HG03442 (cell line): Measurements from ENCODE around the gene NUDT3.
"Not testable (repeated sequence)": the region's sequence is repeated elsewhere in the genome, so short reads cannot be mapped to it uniquely, and the experiment has no call there.

Experiments
- ATAC-seq: cut with Tn5 transposase; IDR thresholded peaks from one replicate; pipeline ENCODE4 v1.9.1; 2021; ENCODE audit warnings: mild to moderate bottlenecking, moderate library complexity; ENCODE audit not compliant: unreplicated experiment

The NUDT3 gene

GRCh38 chr6:34393191-34393965, 909 bp upstream of the NUDT3 start:
- ATAC-seq = no peak

- ATAC-seq = peak; percentile 9
These were observed 528 bp downstream of the NUDT3 start for GRCh38 chr6:34391786-34392496.

GRCh38 chr6:34391473-34391785, 1.0 kb downstream of the NUDT3 start:
- no peak for ATAC-seq

- no peak for ATAC-seq
These were observed 1.7 kb downstream of the NUDT3 start for GRCh38 chr6:34390531-34391472.

- no peak for ATAC-seq
These were observed 3.4 kb downstream of the NUDT3 start for GRCh38 chr6:34389034-34389433.

GRCh38 chr6:34388421-34388820, 4.0 kb downstream of the NUDT3 start:
- no peak for ATAC-seq

- ATAC-seq = no peak
These were observed 5.9 kb downstream of the NUDT3 start for GRCh38 chr6:34386316-34387137.

- ATAC-seq = no peak
These were observed 6.7 kb downstream of the NUDT3 start for GRCh38 chr6:34385793-34386195.

GRCh38 chr6:34384321-34385153, 7.9 kb downstream of the NUDT3 start:
- ATAC-seq = no peak

GRCh38 chr6:34383656-34384320, 8.7 kb downstream of the NUDT3 start:
- no peak for ATAC-seq

GRCh38 chr6:34383161-34383631, 9.3 kb downstream of the NUDT3 start:
- ATAC-seq = no peak

- no peak for ATAC-seq
These were observed 11.4 kb downstream of the NUDT3 start for GRCh38 chr6:34381081-34381480.

GRCh38 chr6:34378470-34378869, 14.0 kb downstream of the NUDT3 start:
- ATAC-seq = no peak

GRCh38 chr6:34377984-34378383, 14.5 kb downstream of the NUDT3 start:
- ATAC-seq = no peak

- ATAC-seq = not testable (repeated sequence)
These were observed 14.9 kb downstream of the NUDT3 start for GRCh38 chr6:34377571-34377970.

- ATAC-seq = no peak
These were observed 16.6 kb downstream of the NUDT3 start for GRCh38 chr6:34375833-34376232.

GRCh38 chr6:34374508-34374907, 18.0 kb downstream of the NUDT3 start:
- no peak for ATAC-seq

GRCh38 chr6:34374069-34374468, 18.4 kb downstream of the NUDT3 start:
- ATAC-seq = no peak

- no peak for ATAC-seq
These were observed 19.0 kb downstream of the NUDT3 start for GRCh38 chr6:34373511-34373910.
